NCI-H1694 (cell line): ENCODE results near the gene FBXL14.
"Not testable (repeated sequence)": the region's sequence is repeated elsewhere in the genome, so short reads cannot be mapped to it uniquely, and the experiment has no call there.

Source experiments
- DNase-seq: peaks from one replicate; lab custom pipeline; 2025; lab: John Stamatoyannopoulos, UW

FBXL14 gene

DNA sequence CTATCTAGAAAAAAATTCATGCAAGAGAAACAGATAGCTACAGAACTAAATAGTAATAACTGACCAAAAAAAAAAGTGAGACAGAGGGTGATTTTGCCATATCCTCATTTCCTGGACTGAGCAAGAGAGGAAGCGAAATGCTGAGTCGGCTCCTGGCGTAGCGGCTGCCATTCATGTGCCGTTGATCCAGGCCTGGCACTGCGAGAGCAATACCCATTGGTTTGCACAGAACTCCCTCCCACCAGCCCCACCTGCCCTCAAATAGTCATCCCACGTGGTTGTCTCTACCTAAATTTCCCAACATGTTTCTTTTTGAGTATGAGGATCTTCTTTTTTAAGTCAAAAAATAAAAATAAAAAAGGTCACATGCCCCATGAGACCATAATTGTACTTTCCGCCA, 25.2 kb upstream of the FBXL14 start:
- DNase-seq, result no peak

DNA sequence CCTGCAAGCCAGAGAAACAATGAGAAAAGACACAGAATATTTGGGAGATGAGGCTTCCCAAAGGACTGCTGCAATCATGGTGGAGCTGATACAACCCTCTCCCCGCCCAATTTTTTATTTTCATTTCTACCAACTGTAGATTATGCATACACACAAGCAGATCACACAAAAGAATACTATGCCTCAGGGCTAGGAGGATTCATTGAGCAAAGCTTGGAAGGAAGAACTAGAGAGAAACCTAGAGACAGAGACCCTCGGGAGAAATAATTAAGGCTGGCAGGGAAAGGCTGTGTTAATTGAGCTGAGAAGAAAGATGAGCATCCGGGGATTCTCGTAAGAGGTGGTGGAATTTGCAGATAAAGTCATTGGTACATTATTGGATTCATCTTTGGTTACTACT, 24.8 kb upstream of the FBXL14 start:
- no peak for DNase-seq

DNA sequence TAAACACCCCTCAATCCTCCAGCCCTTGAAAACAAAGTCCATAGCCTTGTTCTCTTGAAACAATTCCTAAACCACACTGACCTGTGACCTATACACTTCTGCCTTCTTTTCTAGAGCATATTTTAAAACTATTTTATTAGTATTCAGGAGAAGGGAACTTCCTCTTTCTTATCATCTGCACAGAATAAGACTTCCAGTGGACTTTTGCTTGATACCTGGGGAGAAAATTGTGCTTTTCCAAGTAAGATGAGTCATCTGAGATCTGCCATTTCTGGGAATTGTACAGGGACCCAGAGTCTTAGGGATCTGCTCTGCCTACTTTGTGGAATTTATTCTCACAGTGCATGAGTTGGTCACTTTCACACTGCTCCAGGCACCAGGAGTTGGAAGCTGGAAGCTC, 24.1 kb upstream of the FBXL14 start:
- no peak for DNase-seq

DNA sequence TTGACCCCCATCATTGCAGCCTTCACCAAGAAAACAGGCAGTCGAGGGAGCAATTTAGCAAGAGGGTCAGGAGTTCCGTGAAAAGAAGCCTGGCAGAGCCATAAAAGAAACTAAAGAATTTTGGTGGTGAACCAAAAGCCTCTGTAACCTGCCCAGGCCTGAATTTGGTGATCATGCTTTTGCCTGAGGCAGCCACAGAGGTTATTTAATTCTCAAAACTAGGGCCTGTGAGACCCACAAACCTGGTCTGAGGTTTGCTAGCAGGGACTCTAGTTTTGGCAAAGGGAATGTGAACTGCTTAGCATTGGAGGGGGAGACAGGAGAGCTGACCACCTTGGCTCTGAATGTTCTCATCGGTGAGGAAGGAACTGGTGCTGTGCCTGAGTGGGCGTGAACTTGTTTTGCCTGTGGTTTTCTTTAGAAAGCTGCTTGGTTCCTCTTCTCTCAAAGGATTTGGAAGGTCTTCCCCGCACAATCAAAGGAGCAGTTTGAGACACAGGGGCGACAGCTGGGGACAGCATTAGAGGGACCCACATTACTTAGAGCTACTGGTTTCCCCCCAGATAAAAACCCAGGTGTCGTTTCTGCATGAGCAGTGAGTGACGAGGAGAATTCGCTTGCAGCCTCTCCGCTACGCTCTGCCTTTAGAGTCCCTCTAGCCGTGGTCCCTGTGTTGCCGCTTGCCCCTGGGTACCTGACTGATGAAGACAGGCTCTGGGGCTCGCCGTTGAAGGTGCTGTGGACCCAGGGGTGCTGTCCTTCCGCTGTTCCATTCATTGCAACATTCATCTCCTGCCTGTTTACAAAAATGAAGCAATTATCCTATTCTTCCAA, 22.1 kb upstream of the FBXL14 start:
- DNase-seq, result no peak

DNA sequence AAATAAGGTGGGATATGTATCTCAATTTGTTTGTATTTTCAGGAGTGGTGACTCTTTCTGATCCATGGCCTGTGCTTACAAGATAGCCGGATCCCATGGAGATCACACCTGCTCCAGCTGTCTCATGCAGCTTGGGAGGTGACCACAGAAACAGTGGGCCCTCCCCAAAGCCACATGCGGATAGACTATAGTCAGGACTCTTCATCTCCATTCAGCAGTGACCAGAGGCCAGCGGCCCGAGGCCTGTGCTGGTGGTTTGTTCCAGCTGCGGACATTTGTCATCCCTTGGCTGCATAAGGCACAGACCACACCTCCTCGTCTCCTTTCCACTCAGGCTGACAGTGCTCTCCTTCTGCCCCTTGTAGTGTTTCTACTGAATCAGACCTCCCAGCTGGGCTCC, 20.0 kb upstream of the FBXL14 start:
- no peak for DNase-seq

DNA sequence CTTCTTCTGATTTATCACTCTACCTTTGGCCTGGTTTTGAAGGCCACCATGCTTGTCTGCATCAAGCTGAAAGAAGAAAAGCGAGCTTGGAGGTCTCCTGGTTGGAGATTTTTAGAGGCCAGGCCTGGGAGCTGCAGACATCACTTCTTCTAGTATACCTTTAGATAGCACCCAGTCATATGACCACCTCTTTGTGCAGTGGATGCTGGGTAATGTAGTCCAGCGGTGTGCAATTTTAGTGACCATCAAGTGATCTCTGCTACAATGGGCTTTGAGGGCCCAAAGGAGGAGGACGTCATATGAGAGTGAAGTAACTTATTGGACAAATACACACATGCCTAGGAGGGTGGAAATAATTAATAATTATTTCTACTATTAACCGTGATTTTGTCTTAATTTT, 19.5 kb upstream of the FBXL14 start:
- no peak for DNase-seq

DNA sequence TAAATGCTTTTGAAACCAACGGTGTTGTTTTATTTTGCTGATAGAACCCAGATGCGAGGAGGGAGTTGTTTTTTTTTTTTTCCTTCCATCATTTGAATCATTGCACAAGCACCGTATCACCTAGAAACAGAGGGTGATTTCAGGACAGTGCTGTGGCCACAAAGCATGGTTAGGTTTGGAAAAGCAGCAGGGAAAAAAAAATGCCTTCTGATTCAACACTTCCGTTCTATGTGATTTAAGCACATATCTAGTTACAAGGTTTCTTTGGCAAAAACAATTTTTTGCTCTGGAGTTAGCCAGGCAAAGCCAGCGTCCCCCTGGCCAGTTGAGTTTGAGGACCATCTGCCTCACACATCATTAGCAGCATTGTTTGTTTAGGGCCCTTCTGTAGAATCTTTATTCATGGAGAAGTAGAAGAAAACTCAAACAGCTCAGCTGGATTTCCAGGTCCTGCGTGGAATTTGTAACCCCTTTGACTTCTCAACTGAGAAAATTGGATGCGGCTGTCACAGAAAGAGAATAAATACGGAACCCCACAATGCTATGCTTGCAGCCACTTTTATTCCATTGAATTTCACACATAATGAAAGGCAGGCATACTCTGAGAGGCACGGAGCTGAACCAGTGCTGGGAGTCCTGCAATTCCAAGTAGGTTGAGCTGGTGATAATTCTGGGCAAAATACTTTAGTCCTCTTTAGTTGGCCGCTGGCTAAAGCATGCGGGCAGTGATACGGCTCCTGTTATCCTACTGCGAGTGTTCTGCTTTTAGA, 17.6 kb upstream of the FBXL14 start:
- DNase-seq, result peak; percentile 36

DNA sequence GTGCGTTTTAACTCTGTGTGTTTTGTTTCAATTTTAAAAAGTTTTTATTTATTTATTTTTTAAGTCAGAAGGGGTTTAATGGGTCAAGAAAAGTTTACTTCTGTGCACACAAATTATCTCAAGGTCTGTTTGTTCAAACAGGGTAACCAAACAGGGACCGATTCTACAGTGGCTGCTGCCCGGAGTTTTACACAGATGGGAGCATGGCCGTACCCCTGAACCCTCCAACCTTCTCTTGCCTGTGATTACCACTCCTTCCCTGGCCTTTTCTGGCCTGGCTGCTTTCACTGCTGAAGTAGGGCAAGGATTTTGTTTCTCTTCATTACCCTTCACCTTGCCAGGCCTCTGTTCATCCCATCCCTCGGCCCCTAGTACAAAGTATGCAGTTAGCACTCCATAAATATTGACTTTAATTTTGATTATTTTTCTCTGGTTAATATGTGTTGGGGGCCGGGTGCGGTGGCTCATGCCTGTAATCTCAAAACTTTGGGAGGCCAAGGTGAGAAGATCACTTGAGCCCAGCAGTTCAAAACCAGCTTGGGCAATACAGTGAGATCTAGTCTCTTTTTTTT, 15.8 kb upstream of the FBXL14 start:
- DNase-seq, result no peak

DNA sequence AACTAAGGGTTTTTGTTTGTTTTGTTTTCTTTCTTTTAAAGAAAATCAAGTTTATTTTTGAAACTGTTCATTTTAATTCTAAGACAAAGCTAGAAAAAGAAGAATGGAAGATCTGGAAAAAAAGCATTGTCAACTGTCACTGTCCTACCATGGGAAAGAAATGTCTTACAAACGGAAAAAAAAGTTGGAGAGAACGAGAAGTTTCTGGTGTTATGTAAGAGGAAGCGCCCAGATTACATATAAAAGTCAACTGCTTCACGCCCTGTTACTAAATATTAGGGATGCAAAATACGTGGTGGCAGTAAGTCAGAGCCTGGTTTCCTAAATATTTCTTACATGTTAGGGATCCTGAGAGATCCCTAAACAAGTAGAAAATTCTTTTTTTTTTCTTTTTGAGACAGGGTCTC, 14.3 kb upstream of the FBXL14 start:
- DNase-seq, result no peak

DNA sequence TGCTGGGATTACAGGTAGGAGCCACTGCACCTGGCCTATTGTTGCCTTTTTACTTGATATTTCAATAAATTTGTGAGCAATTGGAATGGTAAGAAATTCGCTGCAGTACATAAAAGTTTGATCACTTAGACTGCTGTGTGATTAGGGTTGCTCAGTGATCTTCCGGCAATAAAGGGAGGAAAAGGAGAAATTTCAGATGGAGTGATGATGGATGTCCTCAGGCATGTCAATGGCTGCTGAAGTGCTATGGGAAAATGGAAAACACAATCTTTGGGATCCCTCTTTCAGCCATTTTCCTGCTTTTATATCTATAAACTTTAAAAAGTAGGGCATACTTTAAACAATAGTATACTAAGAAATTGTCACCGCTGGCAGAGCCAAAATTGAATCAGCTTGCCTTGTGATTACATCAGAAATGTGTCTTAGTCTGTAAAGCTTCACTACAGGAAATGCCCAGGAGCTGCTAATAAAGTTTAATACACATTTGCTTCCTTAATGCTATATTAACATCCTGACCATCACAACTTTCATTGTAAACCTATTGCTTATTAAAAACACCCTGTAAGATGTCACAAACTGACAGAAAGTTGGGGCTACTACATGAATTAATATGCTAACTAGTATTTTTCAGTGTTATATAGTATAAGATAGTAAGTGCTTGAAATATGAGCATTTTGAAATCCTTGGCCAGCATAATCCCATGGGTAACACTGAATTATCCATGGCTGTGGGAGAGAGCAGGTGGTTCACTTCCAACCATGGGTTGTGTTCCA, 13.7 kb upstream of the FBXL14 start:
- DNase-seq, result no peak

DNA sequence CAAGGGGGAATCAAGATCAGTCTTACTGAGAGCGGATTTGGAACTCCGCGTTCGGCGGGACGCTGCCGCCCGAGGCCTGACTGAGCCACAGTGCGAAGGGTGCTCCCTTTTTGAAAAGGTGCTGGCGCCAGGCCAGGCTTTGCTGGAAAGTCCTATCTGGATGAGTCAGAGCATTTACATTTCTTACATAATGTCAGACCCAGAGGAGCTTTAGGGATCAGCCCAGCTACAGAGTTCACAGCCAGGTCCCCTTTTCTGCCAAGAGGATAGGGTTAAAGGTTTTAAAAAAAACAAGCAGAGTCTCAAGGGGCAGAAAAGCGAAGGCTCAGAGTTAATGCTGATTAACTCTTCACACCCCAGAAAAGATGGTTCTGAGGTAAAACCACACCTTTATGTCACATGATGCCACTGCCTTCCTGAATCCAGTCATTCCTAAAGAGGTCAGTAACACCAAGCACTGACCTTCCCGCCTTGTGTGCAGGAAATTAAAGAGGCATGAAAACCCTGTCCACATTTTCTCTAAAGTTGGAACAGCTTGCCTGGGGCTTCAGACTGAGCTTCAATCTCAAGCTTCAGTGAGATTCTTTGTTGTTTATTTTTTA, 11.7 kb upstream of the FBXL14 start:
- DNase-seq, result no peak

DNA sequence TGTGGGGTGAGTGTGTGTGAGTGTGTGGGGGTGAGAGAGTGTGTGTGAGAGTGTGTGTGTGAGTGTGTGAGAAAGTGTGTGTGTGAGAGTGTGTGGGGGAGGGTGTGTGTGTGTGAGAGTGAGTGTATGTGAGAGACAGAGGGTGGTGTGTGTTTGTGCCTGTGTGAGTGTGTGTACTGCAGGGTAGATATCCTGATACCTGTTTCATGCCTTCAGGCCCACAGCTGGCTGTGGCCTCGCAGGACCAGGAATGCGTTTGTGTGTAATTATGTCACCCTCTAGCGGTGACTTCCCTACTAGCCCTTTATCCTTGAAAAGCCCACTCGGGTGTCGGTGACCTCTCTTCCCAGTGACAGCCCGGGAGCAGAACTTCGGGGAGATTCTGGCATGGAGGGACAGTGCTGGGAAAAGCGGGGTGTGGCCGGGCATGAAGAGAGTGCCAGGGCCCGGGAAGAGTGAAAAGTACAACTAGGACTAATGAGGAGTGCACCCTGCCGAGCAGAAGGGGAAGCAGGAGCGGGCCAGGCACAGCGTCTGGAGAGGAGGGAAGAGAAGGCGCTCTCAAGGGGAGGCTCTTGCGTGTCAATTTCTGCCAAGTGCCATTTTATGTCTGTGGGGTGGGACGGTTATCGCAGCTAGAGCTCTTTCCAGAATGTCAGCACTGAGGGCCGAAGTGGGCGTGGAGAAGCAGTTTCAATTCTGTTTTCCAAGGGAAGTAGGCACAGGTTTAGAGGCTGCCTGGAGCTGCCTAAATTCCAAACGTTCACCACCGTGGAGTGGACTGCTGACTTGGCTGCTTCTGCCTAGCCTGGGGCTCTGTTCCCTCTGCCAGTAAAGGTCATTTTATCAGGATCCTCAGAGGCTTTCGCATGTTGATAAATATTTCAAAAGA, 11.0 kb upstream of the FBXL14 start:
- DNase-seq, result peak; percentile 86

DNA sequence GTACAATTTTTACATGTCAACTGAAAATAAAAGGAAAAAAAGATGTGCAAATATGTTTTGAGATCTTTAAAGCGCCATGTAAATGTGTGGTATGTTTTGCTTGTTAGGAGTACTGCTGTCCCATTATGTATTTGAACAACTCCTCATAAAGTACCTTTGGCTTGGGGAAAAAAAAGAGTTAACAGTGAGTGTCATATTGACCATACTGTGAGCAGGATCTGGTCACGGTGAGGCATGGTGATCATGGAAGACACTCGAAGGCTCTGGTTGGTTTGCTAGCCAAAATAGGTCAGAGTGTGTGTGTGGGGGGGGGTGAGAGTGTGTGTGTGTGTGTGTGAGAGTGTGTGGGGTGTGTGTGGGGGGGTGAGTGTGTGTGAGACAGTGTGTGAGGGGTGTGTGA, 10.1 kb upstream of the FBXL14 start:
- DNase-seq, result no peak

DNA sequence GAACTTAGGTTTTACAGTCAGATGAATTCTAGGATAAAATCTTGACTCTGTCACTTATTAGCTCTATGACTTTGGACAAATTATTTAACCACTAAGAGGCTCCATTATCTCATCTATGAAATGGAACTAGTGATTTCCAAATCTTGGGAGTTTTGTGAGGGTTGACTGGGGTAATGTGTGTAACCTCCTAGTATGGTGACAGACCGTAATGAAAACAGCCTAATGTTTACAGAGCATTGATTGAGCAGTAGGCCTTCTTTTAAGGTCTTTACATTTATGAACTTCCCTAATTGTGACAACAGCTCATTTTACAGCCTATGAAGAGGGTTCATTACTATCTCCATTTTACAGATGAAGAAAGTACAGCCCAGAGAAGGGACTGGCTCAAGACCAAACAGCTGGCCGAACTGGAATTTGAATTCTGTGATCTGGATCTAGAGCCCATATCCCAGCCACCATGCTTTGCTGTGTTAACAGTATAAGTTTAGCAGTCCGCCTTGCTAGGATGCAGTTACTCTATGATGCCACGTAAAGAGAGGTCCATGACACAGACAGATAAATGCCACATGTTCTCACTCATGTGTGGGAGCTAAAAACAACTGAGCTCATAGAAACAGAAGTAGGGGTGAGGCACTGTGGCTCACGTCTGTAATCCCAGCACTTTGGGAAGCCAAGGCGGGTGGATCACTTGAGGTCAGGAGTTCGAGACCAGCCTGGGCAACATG, 9.1 kb upstream of the FBXL14 start:
- no peak for DNase-seq

DNA sequence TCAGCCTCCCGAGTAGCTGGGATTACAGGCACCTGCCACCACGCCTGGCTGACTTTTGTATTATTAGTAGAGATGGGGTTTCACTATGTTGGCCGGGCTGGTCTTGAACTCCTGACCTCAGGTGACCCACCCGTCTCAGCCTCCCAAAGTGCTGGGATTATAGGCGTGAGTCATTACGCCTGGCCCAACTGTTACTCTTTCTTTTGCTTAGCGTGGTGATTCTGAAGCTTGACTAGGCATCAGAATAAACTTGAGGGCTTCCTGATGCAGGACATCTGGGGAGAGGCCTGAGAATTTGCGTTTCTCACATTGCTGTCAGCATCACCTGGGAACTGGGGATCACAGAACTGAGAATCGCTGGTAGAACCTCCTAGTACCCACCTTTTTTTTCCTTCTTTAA, 8.3 kb upstream of the FBXL14 start:
- not testable (repeated sequence) for DNase-seq

DNA sequence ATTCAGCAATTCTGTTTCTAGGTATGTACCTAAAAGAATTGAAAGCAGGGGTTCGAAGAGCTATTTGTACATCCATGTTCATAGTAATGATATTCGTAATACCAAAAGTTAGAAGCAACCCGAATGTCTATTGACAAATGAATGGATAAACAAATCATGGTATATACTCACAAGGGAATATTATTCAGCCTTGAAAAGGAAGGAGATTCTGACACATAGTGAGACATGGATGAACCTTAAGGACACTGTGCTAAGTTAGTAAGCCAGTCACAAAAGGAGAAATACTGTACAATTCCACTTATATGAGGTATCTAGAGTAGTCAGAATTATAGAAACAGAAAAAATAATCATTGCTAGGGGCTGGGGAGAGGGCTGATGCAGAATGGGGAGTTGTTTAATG, 4.4 kb upstream of the FBXL14 start:
- DNase-seq, result no peak

DNA sequence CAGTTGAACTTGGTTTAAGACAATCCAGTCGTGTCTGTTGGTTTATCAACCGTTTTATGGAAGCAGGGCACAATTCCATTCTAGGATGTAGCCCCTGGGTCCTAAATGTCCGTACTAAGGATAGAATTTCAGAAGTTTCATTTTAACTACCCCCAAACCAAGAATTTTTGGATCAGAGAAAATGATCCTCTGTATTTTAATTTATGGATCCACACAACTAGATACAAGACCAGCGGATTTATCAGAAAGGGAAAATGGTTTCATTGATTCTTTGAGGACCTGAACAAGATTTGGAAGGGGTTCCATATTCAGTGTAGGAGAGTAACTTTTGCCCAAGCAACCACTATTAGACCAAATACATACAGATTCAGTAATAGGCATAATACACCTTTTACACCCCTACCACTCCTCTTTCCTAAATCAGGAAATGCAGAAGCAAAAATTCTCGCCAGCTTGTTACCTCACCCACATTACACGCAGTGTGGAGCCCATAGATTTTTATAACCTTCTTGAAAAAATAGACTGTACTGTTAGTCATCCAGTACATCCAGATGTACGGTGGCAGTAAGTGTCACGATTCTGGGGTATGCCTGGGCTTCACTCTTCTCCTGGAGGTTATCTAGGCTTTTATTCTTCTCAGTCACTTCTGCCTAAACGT, 1.4 kb upstream of the FBXL14 start:
- no peak for DNase-seq

DNA sequence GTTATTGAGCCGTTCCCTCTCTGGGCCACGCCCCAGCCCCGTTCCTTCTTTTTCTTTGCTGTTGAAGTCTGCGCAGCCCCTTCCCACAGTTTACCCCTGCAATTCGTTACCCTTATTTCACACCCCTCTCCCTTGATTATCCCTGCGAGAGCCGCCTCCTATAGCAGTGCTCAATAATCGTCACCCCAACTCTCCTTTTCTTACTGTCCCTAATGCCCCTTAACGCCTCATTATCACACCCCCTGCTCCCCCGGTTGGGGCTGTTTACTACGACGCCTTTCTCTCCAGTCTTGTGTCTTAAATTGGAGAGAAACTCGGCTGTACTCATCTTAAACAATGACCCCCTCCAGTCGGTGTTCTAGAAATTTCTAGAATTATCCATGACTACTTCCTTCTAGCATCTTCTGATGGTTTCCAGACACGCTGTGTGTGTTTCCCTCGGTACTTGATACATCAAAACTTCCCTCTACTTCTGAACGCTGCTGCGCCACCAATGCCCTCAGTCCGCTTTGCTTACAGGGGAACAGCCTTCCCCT, 713 bp upstream of the FBXL14 start:
- DNase-seq, result no peak

DNA sequence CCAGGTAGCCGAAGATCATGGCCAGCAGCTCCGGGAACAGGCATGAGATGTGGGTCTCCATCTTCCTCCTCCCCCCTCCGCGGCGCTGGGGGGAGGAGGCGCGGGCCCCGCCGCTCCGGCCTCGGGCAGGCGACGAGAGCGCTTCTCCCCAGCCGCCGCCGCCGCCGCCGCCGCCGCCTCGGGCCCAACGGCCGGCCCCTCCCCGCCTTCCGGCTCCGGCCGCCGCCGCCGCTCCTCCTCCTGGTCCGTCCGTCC, 448 bp downstream of the FBXL14 start:
- DNase-seq, result no peak
